ENCODE data around the gene SMIM10L2A.
A peak's percentile ranks its signal among the peaks of the same experiment; 100 is the strongest.

The SMIM10L2A gene

GRCh38 chrX:135432453-135432852 is 10.7 kb downstream of the SMIM10L2A start:
- no peak for TF ChIP-seq CTCF (IDR thresholded peaks at IDR 0.05; ENCODE audit: low read length, missing control alignments)
- H3K4me3 ChIP-seq (replicated peaks; ENCODE audit: low read depth, low read length) = no peak overlapping the region
- no peak for DNase-seq (ENCODE audit: low read depth)

- TF ChIP-seq CTCF (IDR thresholded peaks at IDR 0.05; ENCODE audit: low read length, missing control alignments) = no peak
- no peak overlapping the region for H3K4me3 ChIP-seq (replicated peaks; ENCODE audit: low read depth, low read length)
- DNase-seq (ENCODE audit: low read depth) = peak; percentile 1
Observed at GRCh38 chrX:135432881-135433521, 11.3 kb downstream of the SMIM10L2A start.

DNA sequence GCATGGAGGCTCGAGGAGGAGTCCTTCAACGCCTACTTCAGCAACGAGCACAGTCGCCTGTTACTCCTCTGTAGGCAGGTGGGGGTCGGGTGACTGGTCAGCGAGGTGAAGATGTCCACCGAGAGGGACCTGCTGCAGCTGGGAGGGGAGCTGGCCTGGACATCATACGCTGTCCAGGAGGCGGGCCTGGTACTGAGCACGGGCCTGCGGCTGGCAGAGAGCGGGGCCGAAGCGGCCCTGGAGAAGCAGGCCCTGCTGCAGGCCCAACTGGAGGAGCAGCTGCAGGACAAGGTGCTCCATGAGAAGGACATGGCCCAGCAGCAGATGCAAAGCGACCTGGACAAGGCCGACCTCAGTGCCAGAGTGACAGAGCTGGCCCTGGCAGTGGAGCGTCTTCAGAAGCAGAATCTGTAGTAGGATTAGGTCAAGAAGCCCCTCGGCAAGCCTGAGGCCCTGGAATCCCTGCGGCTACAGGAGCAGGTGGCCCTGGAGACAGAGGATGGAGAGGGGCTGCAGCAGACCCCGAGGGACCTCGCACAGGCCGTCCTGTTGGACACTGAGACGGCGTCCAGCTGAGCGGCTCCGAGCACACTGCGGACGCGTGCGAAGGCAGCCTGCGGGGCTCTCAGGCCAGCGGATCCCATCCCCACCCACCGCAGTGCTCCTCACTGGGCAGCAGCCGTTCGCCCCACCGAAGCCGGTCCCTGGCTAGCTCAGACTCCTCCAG is 11.9 kb downstream of the SMIM10L2A start:
- no peak overlapping the region for H3K4me3 ChIP-seq (replicated peaks; ENCODE audit: low read depth, low read length)
- no peak for DNase-seq (ENCODE audit: low read depth)
- no peak for TF ChIP-seq CTCF (IDR thresholded peaks at IDR 0.05; ENCODE audit: low read length, missing control alignments)

GRCh38 chrX:135434258-135435138 is 12.8 kb downstream of the SMIM10L2A start:
- no peak overlapping the region for H3K4me3 ChIP-seq (replicated peaks; ENCODE audit: low read depth, low read length)
- DNase-seq (ENCODE audit: low read depth) = no peak
- no peak for TF ChIP-seq CTCF (IDR thresholded peaks at IDR 0.05; ENCODE audit: low read length, missing control alignments)

DNA sequence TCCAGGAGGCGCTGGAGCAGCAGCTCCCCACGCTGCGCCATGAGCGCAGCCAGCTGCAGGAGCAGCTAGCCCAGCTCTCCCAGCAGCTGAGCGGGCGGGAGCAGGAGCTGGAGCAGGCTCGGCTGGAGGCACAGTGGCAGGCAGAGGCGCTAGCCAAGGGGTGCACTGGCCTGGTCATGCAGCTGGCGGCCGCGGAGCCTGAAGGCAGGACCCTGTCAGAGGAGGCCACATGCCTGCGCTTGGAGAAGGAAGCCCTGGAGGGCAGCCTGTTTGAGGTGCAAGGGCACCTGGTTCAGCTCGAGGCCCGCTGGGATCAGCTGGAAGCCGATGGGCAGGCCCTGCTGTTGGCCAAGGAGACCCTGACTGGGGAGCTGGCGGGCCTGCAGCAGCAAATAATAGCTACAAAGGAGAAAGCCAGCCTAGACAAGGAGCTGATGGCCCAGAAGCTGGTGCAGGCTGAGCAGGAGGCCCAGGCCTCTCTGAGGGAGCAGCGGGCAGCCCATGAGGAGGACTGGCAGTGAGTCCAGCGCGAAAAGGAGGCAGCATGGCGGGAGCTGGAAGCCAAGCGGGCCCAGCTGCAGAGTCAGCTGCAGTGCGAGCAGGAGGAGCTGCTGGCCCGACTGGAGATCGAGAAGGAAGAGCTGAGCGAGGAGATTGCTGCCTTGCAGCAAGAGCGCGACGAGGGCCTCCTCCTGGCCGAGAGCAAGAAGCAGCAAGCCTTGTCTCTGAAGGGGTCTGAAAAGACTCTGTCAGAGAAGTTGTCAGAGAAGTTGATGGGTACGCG is 13.6 kb downstream of the SMIM10L2A start:
- no peak overlapping the region for H3K4me3 ChIP-seq (replicated peaks; ENCODE audit: low read depth, low read length)
- no peak for DNase-seq (ENCODE audit: low read depth)
- TF ChIP-seq CTCF (IDR thresholded peaks at IDR 0.05; ENCODE audit: low read length, missing control alignments) = no peak

- no peak overlapping the region for H3K4me3 ChIP-seq (replicated peaks; ENCODE audit: low read depth, low read length)
- no peak for TF ChIP-seq CTCF (IDR thresholded peaks at IDR 0.05; ENCODE audit: low read length, missing control alignments)
- DNase-seq (ENCODE audit: low read depth) = no peak
Observed at GRCh38 chrX:135435933-135436332, 14.2 kb downstream of the SMIM10L2A start.
